CD1c-positive myeloid dendritic cell (primary cell): ENCODE results near the gene LY6G5C.

Source experiments
- DNase-seq: peaks from one replicate; pipeline ENCODE4 v3.0.0-alpha.2; 2016; ENCODE audit errors: extremely low spot score

Gene LY6G5C

DNA sequence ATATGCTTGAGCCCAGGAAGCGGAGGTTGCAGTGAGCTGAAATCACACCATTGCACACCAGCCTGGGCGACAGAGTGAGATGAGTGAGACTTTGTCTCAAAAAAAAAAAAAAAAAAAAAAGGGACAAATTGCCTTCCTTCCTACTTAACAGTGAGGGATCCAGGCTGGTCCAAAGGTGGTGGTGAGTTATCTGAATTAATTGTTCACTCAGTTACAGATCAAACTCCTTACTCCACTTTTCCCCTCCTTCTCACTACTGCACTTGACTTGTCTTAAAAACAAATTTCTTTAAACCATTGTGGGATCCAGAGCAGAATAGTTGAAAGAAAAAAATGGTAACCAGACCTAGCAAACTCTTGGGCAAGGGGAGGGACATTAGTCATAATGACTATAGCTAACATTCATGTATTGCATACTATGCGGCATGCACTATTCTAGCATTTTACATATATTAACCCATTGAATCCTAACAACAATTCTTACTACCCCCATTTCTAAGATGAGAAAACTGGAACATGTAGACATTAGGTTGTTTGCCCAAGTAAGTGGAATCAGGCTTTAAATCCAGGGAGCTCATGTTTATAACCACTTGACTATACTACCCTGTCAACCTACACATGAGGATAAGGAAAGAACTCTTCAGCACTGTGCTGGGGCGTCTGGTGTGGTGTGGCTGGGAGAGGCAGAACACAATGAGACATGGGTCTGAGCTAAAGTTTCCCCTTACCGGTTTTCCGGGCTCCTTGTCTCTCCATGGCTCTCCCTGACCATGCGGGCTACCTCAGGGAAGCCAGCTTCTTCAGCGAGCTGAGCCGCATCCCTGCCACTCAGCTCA is 17.5 kb downstream of the LY6G5C start:
- DNase-seq = no peak

DNA sequence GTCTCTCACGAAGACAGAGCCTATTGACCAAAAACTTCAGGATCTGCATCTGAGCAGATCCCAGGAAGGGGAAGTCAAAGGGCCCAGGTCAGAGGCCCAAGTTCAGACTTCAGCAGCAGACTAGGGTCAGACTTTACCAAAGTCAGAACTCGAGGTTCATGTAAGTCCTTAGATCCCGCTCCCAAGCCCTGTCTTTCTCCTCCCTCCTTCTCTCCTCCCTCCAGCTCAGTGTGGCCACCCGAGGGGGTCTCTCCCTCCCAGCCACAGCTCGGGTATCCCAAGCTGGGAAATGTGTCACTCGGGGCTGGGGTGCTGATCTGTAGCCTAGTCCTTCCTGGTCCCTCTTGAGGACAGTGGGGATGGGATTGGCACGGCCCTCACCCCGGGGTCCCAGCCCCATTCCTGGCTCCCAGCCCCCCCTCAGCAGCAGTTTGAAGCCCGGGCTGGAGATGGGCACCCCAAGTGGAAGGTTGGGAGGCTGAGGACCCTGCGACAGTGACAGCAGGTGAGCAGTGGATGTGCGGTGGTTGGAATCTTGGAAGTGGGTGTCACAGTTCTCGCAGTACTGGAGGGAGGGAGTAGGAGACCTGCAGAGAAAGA is 18.6 kb downstream of the LY6G5C start:
- DNase-seq = peak; percentile 61

DNA sequence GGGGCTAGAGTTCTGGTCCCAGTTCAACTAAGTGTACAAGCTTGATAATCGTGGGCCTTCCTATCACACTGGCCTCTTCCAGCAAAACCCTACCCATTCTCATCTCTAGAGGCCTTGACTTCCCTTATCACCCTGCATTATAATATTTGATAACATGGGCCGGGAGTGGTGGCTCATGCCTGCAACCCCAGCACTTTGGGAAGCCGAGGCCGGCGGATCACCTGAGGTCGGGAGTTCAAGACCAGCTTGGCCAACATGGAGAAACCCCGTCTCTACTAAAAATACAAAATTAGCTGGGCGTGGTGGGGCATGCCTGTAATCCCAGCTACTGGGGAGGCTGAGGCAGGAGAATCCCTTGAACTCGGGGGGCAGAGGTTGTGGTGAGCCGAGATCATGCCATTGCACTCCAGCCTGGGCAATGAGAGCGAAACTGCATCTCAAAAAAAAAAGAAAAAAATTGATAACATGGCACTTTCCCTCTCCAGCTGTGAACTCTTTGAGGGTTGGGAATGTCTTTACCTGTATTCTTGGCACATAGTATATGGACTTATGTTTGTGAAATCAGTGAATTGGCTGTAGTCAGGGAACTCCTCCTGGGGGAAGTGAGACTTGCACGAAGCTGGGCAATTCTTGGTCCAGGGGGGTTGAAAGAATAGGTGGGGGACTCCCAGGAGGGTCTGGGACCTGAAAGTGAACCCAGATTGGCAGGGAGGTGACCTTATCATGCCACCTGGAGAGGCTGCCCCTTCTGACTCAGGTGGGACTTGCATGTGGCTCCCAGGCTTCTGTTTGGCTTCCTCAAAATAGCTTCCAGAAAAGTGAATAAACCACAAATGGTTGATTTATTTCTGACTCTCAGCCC is 19.4 kb downstream of the LY6G5C start:
- DNase-seq = no peak

DNA sequence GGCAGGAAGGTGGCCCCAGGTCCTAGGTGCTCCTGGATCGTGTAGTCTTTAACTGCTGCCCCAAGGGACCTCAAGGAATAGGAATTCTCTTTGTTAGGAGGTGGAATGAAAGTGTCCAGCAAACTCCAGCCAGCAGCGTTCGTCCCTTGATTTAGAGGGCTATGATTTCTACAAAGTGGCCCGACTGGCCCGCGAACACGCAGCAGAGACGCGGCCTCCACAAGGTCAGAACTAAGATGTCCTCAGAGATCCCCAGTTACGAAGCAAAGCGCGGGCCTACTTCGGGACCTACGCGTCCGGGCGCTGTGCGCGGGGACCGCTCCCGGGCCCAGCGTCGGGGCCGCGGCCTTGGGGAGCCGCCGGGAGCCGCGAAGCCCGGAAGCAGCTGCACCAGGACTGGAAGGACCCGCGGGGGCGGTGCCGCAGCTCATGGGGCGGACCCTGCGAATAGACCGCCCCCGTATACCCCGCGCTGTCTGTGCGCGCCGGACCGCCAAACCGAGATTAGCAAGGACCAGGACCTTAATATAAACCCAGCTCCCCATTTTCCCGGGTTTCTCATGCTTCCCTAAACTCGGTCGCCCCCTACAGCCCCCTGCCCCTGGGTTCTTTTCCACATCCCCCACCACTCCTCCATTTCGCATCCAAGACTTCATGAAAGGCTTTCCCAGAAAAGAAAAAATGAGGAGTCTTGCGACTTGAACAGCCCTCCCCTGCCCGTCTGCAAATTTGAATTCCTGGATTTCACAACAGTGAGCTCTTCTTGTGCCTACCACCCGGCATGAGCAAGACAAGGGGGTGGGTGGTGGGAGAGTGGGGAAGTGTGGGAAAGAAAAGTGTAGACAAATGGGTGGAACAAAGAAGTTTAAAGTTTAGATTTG is 20.2 kb downstream of the LY6G5C start, which contains the start of gene C6orf47:
Gene C6orf47 (minus strand): TSS at position 398 of the 881 bp plus-strand sequence. CDS start 831 bp downstream, outside the sequence.
- peak; percentile 79 for DNase-seq

DNA sequence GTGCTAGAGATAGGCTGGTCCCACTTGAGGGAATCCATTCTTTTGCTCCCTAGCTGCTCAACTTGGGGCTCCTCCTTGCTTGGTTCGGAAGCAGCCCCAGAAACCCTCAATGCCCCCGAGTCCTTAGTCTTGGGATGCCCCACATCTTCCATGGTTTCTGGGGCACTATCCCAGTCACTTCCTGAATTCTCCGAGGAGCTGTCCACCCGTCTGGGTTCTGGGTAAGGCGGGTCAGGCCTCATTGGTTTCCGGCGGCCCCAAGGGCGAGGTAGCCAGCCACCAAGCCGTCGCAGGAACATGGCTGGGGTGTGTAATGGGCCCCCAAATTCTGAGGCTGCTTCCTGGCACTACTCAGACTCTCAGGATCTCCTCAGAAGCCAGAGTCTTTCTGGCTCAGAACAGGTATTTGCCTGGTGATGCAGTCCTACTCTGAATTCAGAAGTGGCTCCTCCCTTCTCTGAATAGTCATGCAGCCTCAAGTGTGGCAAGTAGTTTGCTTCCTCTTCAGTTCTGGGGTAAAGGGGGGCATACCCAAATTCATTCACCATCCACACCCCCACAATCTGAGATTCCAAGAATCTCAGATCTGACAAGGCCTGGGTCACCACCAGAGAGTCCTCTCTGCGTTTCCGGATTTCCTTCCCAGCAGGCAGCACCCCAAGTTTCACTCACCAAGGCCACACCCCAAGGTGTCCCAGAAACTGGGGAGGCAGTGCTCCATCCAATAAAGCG is 21.1 kb downstream of the LY6G5C start:
- DNase-seq = peak; percentile 35

DNA sequence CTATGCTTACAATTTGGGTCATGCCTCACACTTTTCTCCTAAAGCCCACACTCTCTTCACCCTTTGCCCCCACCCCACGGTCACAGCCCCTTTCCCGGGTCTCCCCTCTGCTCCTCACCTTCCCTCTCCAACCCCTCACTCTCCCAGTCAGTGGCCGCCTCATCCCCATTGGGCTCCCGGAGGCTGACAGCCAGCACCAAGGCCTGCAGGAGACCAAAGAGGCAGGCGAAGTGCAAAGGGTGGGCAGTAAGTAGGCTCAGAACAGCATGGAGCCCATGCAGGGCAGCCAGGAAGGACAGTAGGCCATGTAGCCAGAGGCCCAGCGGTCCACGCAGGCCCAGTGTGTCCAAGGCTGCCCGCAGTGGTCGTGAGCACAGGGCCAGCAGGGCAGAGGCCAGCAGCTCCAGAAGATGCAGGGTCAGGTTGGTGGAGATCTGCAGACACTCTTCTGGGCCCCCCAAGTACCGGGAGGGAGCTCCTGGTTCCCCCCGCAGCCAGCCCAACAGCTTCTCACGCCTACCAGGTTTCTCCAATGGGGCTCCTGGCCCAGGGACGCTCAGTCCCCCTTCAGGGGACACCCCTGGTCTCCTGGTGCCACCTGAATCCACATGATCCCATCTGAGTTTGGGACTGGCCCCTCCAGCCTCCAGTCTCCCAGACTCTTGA is 21.8 kb downstream of the LY6G5C start:
- DNase-seq = no peak

DNA sequence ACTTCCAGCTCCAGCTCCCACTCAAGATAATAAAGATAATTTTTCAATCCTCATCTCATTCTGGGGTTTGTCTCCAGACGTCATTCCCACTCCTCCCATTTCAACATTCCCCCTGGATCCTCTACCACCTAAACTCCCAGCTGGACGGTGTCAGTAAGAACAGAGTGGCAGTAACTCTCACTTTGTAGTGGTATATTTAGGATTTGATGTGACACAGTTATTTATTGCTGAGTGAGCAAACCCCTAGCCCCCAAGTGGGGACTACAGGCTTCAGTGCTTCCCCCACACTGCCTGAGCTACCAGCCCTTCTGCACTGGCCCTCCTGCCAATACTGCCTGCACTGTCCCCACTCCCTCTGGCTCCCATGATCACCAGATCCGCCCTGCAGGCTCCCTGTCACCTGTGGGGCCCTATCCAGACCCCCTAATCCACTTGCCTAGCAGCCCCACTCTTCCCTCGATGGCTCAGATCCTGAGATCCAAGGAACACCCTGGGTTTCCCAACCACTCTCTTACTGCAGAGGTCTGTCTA is 22.6 kb downstream of the LY6G5C start:
- no peak for DNase-seq

DNA sequence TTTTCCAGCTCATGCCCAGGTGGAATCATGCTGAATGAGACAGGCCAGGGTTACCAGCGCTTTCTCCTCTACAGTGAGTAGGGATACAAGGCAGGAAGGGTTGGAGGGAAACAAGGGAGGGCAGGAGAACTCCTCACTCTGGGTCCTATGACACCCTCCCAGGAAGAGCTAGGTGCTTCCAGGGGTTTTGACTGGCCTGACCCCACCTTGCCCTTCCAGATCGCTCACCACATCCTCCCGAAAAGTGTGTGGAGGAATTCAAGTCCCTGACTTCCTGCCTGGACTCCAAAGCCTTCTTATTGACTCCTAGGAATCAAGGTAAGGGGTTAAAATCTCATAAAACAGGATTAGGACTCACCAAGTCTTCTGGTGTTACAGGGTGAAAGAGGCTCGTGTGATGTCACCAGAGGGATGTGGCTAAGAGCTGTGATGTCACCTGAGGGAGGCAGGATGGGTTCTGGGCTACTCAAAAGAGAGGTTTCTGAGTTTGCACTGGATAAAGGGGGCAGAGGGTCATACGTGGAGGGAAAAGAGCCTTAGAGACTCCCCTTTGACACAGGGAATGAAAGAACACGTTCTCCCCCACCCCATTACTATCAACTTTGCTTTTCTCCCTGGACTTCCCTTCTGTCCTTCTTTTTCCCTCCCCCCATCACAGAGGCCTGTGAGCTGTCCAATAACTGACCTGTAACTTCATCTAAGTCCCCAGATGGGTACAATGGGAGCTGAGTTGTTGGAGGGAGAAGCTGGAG is 23.3 kb downstream of the LY6G5C start:
- no peak for DNase-seq

DNA sequence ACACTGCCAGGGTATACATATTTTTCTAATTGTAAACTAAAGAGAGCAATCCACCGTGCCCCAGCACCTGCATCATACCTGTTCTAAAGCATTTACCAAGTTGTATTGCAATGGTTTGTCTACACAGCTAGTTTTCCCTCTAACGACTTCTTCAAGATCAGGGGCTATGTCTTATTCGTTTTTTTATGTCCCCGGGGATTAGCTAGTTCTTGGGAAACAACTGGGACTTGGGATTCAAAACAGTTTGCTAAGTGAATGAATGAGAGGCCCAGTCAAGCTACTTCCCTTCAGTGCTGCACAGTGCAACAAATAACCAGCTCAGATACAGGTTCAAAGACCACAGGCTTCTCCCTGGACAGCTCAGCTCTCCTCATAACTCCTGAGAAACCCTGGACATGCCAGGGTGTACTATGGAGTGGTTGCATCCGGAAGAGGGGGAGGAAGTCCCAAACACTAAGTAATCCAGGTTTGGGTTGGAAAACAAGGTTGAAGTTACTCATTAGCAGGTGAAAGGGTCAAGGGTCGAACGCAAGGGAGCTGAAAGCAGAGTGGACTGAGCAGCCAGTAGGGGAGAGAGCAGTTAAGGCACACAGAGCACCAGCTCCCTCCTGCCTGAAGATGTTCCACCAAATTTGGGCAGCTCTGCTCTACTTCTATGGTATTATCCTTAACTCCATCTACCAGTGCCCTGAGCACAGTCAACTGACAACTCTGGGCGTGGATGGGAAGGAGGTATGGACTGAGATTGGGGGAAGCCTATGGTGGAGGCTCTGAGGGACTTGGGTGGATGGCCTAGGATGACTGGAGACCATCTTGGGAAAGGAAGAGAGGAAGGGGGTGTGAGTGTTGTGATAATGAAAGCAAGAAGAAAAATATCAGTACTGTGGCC is 25.3 kb downstream of the LY6G5C start, which contains the start of gene APOM:
Gene APOM (plus strand): TSS at position 546 of the 889 bp plus-strand sequence. CDS start 73 bp downstream, at position 619.
- DNase-seq = no peak

DNA sequence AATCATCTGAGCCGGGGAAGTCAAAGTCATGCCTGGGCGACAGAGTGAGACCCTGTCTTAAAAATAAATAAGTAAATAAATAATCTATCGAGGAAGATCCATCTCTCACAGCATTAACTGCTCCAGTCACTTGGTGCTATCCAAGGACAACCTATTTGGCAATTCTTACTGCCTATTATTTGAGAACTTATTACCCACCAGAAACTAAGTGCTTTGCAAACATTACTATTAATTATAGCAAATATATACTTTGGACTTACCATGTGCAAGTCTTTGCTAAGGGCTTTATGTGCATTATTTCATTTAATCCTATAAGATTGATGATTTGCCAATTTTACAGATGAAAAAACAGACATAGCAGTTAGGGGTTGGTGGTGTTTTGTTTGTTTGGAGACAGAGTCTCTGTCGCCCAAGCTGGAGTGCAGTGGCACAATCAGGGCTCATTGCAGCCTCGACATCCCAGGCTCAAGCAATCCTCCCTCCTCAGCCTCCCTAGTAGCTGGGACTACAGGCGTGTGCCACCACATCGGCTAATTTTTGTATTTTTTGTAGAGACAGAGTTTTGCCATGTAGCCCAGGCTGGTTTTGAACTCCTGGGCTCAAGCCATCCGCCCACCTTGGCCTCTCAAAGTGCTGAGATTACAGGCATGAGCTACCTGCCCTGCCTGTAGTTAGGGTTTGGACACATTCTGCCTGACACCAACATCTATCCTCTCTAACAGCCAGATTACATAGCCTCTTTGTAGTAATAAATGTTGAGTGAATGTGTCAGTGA is 26.1 kb downstream of the LY6G5C start:
- DNase-seq = no peak

DNA sequence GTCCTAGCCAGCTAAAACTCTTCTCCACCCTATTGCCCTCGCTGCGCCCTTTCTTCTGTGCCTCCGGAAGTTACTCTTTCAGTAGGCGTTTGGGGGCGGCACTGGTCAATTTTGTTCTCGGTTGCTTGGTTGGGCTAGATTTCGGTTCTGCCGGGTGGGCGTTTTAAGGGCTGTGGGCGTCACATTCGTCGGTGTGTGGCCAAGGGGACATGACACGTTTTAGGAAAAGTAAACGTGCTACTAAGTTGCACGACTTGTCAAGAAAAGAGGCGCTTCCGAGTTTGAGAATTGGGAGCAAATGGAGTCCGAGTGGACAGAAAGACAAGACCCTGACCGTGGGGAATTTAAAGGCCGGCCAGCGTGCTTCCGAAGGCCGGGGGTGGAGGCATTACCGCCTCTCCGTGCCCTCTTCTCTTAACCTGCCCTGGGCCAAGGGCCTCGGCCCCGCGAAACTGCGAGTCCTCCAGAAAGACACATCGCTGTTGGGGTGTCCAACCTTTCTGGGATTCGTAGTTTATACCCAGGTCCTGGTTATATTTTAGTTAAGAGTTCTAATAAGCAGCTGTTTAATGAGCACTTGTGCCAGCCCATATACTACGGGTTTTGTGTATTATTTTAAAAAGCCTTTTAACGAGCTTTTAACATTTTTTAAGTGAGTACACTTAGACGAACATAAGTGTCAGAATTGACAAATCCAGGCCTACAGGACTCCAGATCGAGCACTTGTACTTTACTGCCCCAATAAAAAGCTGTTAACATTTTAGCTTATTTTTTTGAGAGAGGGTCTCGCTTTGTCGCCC is 27.7 kb downstream of the LY6G5C start:
- peak; percentile 97 for DNase-seq

DNA sequence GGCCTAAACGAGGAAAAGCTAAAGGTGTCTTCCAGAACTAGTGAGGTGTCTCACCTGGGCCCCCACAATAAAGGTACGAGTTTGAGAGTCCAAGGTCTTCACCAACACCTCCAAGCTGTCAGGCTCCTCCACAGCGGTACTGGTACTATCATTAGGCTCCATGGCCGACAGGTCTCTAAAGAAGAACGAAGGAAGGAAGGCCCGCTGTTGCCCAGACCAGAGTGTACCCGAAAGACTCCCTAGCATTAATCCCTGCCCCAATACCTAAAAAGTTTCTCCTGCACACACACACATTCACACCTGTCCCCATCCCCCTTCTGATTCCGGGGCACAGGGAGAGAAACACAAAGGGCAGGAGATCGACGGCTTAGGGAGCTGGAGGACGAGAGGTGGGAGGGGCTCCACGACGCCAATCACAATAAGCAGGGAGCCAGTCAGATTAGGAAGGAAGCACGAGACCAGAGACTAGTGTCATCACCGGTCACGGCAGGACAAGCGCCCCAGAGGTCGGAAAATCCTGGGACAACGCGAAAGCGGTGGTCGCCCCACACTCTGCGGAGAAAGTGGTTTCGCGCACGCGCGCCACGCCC is 29.2 kb downstream of the LY6G5C start:
- peak; percentile 90 for DNase-seq

DNA sequence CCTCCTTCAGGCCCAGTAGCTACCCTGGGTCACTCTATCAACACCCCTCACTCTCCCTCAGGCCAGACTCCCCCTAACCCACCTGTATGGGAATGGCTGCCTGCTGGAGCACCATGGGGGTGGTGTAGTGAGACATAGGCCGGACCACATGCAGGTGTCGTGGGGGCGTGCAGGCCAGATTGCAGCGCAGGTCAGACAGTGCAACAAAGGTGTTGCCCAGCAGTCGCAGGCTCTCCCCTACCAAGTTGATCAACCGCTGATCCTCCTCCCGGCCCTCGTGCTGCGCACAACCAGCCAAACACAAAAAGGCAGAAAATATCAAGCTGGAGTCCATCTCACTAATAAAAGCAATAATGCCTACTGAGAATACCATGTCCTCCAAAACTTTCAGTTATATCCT is 35.5 kb downstream of the LY6G5C start:
- no peak for DNase-seq

DNA sequence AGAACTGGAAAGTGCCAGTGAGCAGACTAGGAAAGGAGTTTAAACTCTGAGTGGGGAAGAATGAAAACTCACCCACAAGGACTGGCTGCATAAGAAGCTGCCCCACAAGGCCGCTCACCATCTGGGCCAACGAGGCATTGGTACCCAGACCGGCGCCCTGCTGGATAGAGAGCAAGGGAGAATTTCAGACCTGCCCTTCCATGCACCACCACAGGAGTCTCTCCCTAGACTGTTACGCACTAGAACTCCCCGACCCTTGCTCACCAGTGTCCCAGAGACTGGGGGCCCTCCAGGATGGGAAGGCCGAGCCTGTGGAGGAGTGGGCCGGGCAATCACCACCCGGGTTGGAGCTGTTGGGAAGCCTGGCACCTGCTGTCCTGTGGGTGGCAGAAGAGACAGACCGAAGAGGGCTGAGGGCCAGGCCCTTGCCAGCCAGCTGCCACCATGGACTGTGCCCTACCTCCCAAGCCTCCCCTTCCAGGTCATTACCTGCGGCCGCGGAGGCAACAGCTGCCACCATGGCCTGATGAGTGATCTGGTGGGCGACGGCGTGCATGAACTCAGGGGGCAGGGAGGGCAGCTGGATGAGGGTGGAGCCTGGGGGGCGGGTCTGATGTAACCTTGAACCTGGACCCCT is 36.9 kb downstream of the LY6G5C start:
- no peak for DNase-seq

DNA sequence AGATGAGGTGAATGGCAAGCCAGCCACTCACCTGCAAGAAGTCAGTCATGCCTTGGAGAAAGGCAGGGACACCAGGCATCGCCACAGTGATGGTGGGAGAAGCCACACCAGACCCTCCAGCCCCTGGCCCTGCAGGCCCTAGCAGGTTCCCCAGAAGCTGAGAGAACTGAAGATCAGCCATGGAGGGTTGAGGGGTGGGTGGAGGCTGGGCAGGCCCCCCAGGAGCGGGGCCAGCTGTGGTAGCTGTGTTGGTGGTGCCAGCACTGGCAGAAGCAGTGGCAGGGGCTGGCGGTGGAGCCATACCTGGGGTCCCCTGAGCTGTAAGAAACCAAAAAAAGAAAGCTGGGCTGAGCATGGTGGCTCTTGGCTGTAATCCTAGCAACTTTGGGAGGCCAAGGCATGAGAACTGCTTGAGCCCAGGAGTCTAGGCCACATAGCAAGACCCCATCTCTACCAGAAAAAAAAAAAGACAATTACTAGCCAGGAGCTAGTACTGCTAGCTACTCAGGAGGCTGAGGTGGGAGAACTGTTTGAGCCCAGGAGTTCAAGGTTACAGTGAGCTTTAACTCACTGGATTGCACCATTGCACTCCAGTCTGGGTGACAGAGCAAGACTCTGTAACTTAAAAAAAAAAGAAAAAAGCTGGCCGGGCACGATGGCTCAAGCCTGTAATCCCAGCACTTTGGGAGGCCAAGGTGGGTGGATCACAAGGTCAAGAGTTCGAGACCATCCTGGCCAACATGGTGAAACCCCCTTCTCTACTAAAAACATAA is 37.9 kb downstream of the LY6G5C start:
- no peak for DNase-seq
